Measurements from ENCODE around the gene HES7.
"Not testable (repeated sequence)": the region's sequence is repeated elsewhere in the genome, so short reads cannot be mapped to it uniquely, and the experiment has no call there.

GRCh38 chr17:8077939-8078338, 46.0 kb downstream of the HES7 start:
- not testable (repeated sequence) for TF ChIP-seq POLR2A, CTCF (IDR thresholded peaks at IDR 0.05)
